H1 (cell line): ENCODE data around the gene FBXO17.
"Not testable (repeated sequence)": the region's sequence is repeated elsewhere in the genome, so short reads cannot be mapped to it uniquely, and the experiment has no call there.

ENCODE experiments used
- ASH2L ChIP-seq: fragments of 200-600, 300-600 bp; sonication (generic); IDR thresholded peaks from one replicate; pipeline ENCODE4 v1.7.1; 2017; ENCODE audit warnings: low read length
- CHD2 ChIP-seq: IDR thresholded peaks from 2 replicates; pipeline ENCODE4 v1.6.1; 2012; ENCODE audit warnings: low read length, improper control_type of control experiment
- FOSL1 ChIP-seq: IDR thresholded peaks from 2 replicates; pipeline ENCODE4 v1.6.1; 2011; ENCODE audit warnings: mild to moderate bottlenecking, low read depth, low read length, moderate library complexity; ENCODE audit not compliant: insufficient read depth
- GABPA ChIP-seq: IDR thresholded peaks from 2 replicates; pipeline ENCODE4 v1.6.1; 2011; ENCODE audit warnings: mild to moderate bottlenecking, low read length, moderate library complexity, borderline replicate concordance; ENCODE audit not compliant: insufficient read depth
- HDAC2 ChIP-seq, 2 experiments: fragments of 300-600 bp in 1 of 2; sonication (generic) in 1 of 2; IDR thresholded peaks; 2 replicates each; pipeline ENCODE4 v1.6.1; 2011 to 2012; ENCODE audit warnings: low read depth in 2 of 2, low read length in 2 of 2, mild to moderate bottlenecking in 2 of 2, moderate library complexity in 2 of 2, borderline replicate concordance in 1 of 2, inconsistent platforms in 1 of 2
- HDAC6 ChIP-seq: IDR thresholded peaks from one replicate; pipeline ENCODE4 v1.7.1; 2012; ENCODE audit warnings: low read depth, mild to moderate bottlenecking, inconsistent platforms, low read length, moderate library complexity
- JUN ChIP-seq: IDR thresholded peaks from 2 replicates; pipeline ENCODE4 v1.6.1; 2011; ENCODE audit warnings: low read depth, mild to moderate bottlenecking, improper control_type of control experiment, low read length
- NANOG ChIP-seq: IDR thresholded peaks from 2 replicates; pipeline ENCODE4 v1.6.1; 2011; ENCODE audit warnings: low read length, low read depth, mild to moderate bottlenecking, inconsistent platforms; ENCODE audit not compliant: insufficient read depth, poor library complexity, severe bottlenecking
- POLR2A ChIP-seq, 2 experiments: IDR thresholded peaks; 1 replicate in 1 of 2; 2 replicates in 1 of 2; pipeline ENCODE4 v1.6.1; 2011; ENCODE audit warnings: low read depth in 2 of 2, low read length in 2 of 2, mild to moderate bottlenecking in 2 of 2; ENCODE audit errors: control extremely low read depth in 1 of 2
- POLR2AphosphoS5 ChIP-seq: IDR thresholded peaks from 2 replicates; pipeline ENCODE4 v1.6.1; 2011; ENCODE audit warnings: low read depth, low read length
- TAF1 ChIP-seq: IDR thresholded peaks from 2 replicates; pipeline ENCODE4 v1.6.1; 2011; ENCODE audit warnings: mild to moderate bottlenecking, low read depth, low read length
- TF ChIP-seq, protein P1 (sequence below), 3 experiments: IDR thresholded peaks; 1 replicate in 2 of 3; 2 replicates in 1 of 3; pipeline versions ENCODE4 v1.5.1 to v1.6.1; 2011; ENCODE audit warnings: low read length in 3 of 3, mild to moderate bottlenecking in 3 of 3, inconsistent platforms in 2 of 3, low read depth in 1 of 3, moderate library complexity in 1 of 3; ENCODE audit not compliant: insufficient read depth in 1 of 3; ENCODE audit errors: control extremely low read depth in 1 of 3

DNA sequence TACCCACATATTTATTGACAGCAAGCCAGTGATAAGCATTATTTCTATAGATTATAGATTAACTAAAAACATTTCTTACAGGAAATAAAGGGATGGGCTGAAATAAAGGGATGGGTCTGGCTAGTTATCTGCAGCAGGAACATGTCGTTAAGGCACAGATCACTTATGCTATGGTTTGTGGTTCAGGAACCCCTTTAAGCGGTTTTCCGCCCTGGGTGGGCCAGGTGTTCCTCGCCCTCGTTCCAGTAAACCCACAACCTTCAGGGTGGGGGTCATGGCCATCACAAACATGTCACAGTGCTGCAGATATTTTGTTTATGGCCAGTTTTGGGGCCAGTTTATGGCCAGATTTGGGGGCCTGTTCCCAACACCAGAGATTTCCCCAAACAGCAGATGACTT is 34.1 kb downstream of the FBXO17 start:
- TF ChIP-seq HDAC2 (IDR thresholded peaks at IDR 0.05; ENCODE audit: borderline replicate concordance in 1 of 2, low read depth in 2 of 2, low read length in 2 of 2); POLR2A (IDR thresholded peaks at IDR 0.05; ENCODE audit: control extremely low read depth in 1 of 2, low read depth in 2 of 2, low read length in 2 of 2); NANOG; CHD2; TAF1; ASH2L; FOSL1; GABPA; HDAC6; JUN; POLR2AphosphoS5: not testable (repeated sequence)
- TF ChIP-seq, protein P1, sequence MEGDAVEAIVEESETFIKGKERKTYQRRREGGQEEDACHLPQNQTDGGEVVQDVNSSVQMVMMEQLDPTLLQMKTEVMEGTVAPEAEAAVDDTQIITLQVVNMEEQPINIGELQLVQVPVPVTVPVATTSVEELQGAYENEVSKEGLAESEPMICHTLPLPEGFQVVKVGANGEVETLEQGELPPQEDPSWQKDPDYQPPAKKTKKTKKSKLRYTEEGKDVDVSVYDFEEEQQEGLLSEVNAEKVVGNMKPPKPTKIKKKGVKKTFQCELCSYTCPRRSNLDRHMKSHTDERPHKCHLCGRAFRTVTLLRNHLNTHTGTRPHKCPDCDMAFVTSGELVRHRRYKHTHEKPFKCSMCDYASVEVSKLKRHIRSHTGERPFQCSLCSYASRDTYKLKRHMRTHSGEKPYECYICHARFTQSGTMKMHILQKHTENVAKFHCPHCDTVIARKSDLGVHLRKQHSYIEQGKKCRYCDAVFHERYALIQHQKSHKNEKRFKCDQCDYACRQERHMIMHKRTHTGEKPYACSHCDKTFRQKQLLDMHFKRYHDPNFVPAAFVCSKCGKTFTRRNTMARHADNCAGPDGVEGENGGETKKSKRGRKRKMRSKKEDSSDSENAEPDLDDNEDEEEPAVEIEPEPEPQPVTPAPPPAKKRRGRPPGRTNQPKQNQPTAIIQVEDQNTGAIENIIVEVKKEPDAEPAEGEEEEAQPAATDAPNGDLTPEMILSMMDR (IDR thresholded peaks at IDR 0.05; ENCODE audit: control extremely low read depth in 1 of 3, insufficient read depth in 1 of 3, low read depth in 1 of 3, low read length in 3 of 3), result not testable (repeated sequence)
